ENCODE measurements around the gene AACS. TPM values are rescaled to one million over a fixed set of nuclear protein-coding genes. Genes with fewer than 3 reads are reported as not detected.
A peak's percentile ranks its signal among the peaks of the same experiment; 100 is the strongest.
"Not testable (repeated sequence)": the region's sequence is repeated elsewhere in the genome, so short reads cannot be mapped to it uniquely, and the experiment has no call there.

Gene AACS
- polyA plus RNA-seq, 2 donors: 24.3 to 26.9 TPM

GRCh38 chr12:125028106-125028505 lies 37.1 kb upstream of the AACS start:
- Histone ChIP-seq H3K4me1 (ENCODE audit: control insufficient read depth in 2 of 2, insufficient read depth in 2 of 2, low read length in 1 of 2) (no peaks in the 10 kb centered on the region), H3K36me3 (ENCODE audit: control insufficient read depth in 2 of 2, insufficient read depth in 2 of 2, low read length in 1 of 2) (peaks cover 0 to 3% of the 10 kb centered on the region in 2 donors), H3K27me3 (ENCODE audit: control insufficient read depth in 1 of 2, insufficient read depth in 2 of 2, low read length in 2 of 2) (no peaks in the 10 kb centered on the region), H3K4me3 (ENCODE audit: low read depth in 1 of 2, low read length in 2 of 2) (no peak overlapping the region), H3K27ac (ENCODE audit: low read depth in 2 of 2, low read length in 1 of 2) (no peak overlapping the region), H3K9me3 (ENCODE audit: control insufficient read depth in 2 of 2, insufficient read depth in 1 of 2, low read depth in 1 of 2, low read length in 1 of 2) (no peaks in the 10 kb centered on the region)
- WGBS, 2 donors: 95 to 96% methylated on average over 8 of the region's 8 CpGs

- H3K4me3 ChIP-seq (ENCODE audit: low read depth in 1 of 2, low read length in 2 of 2): no peak overlapping the region
- H3K27me3 ChIP-seq (ENCODE audit: control insufficient read depth in 1 of 2, insufficient read depth in 2 of 2, low read length in 2 of 2): no peaks in the 10 kb centered on the region
- no peaks in the 10 kb centered on the region for H3K9me3 ChIP-seq (ENCODE audit: control insufficient read depth in 2 of 2, insufficient read depth in 1 of 2, low read depth in 1 of 2, low read length in 1 of 2)
- WGBS, 2 donors: 94 to 95% methylated on average over 7 of the region's 7 CpGs
- H3K36me3 ChIP-seq (ENCODE audit: control insufficient read depth in 2 of 2, insufficient read depth in 2 of 2, low read length in 1 of 2): peaks cover 0 to 3% of the 10 kb centered on the region in 2 donors
- no peaks in the 10 kb centered on the region for H3K4me1 ChIP-seq (ENCODE audit: control insufficient read depth in 2 of 2, insufficient read depth in 2 of 2, low read length in 1 of 2)
- H3K27ac ChIP-seq (ENCODE audit: low read depth in 2 of 2, low read length in 1 of 2): no peak overlapping the region
Observed at GRCh38 chr12:125029761-125030358, 35.4 kb upstream of the AACS start.

- 77 to 78% methylated on average over 9 of the region's 9 CpGs for whole genome bisulfite sequencing, 2 donors
- H3K4me1 ChIP-seq (ENCODE audit: control insufficient read depth in 2 of 2, insufficient read depth in 2 of 2, low read length in 1 of 2); H3K9me3 ChIP-seq (ENCODE audit: control insufficient read depth in 2 of 2, insufficient read depth in 1 of 2, low read depth in 1 of 2, low read length in 1 of 2); H3K27me3 ChIP-seq (ENCODE audit: control insufficient read depth in 1 of 2, insufficient read depth in 2 of 2, low read length in 2 of 2); H3K27ac ChIP-seq (ENCODE audit: low read depth in 2 of 2, low read length in 1 of 2); H3K4me3 ChIP-seq (ENCODE audit: low read depth in 1 of 2, low read length in 2 of 2); H3K36me3 ChIP-seq (ENCODE audit: control insufficient read depth in 2 of 2, insufficient read depth in 2 of 2, low read length in 1 of 2): not testable (repeated sequence)
Observed at GRCh38 chr12:125031471-125031870, 33.8 kb upstream of the AACS start.

- Histone ChIP-seq H3K27ac (ENCODE audit: low read depth in 2 of 2, low read length in 1 of 2) (no peak overlapping the region), H3K36me3 (ENCODE audit: control insufficient read depth in 2 of 2, insufficient read depth in 2 of 2, low read length in 1 of 2) (no peaks in the 10 kb centered on the region), H3K27me3 (ENCODE audit: control insufficient read depth in 1 of 2, insufficient read depth in 2 of 2, low read length in 2 of 2) (no peaks in the 10 kb centered on the region), H3K4me3 (ENCODE audit: low read depth in 1 of 2, low read length in 2 of 2) (no peak overlapping the region), H3K4me1 (ENCODE audit: control insufficient read depth in 2 of 2, insufficient read depth in 2 of 2, low read length in 1 of 2) (no peaks in the 10 kb centered on the region), H3K9me3 (ENCODE audit: control insufficient read depth in 2 of 2, insufficient read depth in 1 of 2, low read depth in 1 of 2, low read length in 1 of 2) (no peaks in the 10 kb centered on the region)
- WGBS, 2 donors: 87 to 90% methylated on average over 19 of the region's 19 CpGs
Observed at GRCh38 chr12:125032466-125033152, 32.6 kb upstream of the AACS start.

GRCh38 chr12:125033288-125033687 lies 31.9 kb upstream of the AACS start:
- no peaks in the 10 kb centered on the region for H3K4me1 ChIP-seq (ENCODE audit: control insufficient read depth in 2 of 2, insufficient read depth in 2 of 2, low read length in 1 of 2)
- no peak overlapping the region for H3K4me3 ChIP-seq (ENCODE audit: low read depth in 1 of 2, low read length in 2 of 2)
- no peaks in the 10 kb centered on the region for H3K9me3 ChIP-seq (ENCODE audit: control insufficient read depth in 2 of 2, insufficient read depth in 1 of 2, low read depth in 1 of 2, low read length in 1 of 2)
- no peaks in the 10 kb centered on the region for H3K36me3 ChIP-seq (ENCODE audit: control insufficient read depth in 2 of 2, insufficient read depth in 2 of 2, low read length in 1 of 2)
- no peaks in the 10 kb centered on the region for H3K27me3 ChIP-seq (ENCODE audit: control insufficient read depth in 1 of 2, insufficient read depth in 2 of 2, low read length in 2 of 2)
- WGBS, 2 donors: 90 to 92% methylated on average over 9 of the region's 9 CpGs
- no peak overlapping the region for H3K27ac ChIP-seq (ENCODE audit: low read depth in 2 of 2, low read length in 1 of 2)

- Histone ChIP-seq H3K27me3 (ENCODE audit: control insufficient read depth in 1 of 2, insufficient read depth in 2 of 2, low read length in 2 of 2) (no peaks in the 10 kb centered on the region), H3K36me3 (ENCODE audit: control insufficient read depth in 2 of 2, insufficient read depth in 2 of 2, low read length in 1 of 2) (no peaks in the 10 kb centered on the region), H3K27ac (ENCODE audit: low read depth in 2 of 2, low read length in 1 of 2) (no peak overlapping the region), H3K9me3 (ENCODE audit: control insufficient read depth in 2 of 2, insufficient read depth in 1 of 2, low read depth in 1 of 2, low read length in 1 of 2) (no peaks in the 10 kb centered on the region), H3K4me3 (ENCODE audit: low read depth in 1 of 2, low read length in 2 of 2) (no peak overlapping the region), H3K4me1 (ENCODE audit: control insufficient read depth in 2 of 2, insufficient read depth in 2 of 2, low read length in 1 of 2) (no peaks in the 10 kb centered on the region)
- 63 to 75% methylated on average over 6 of the region's 6 CpGs for WGBS, 2 donors
Observed at GRCh38 chr12:125038976-125039625, 26.1 kb upstream of the AACS start.

- 52 to 55% methylated on average over 15 of the region's 15 CpGs for WGBS, 2 donors
- peak overlapping the region; percentile 50 to 65 for H3K27ac ChIP-seq (ENCODE audit: low read depth in 2 of 2, low read length in 1 of 2)
- no peaks in the 10 kb centered on the region for H3K9me3 ChIP-seq (ENCODE audit: control insufficient read depth in 2 of 2, insufficient read depth in 1 of 2, low read depth in 1 of 2, low read length in 1 of 2)
- no peaks in the 10 kb centered on the region for H3K4me1 ChIP-seq (ENCODE audit: control insufficient read depth in 2 of 2, insufficient read depth in 2 of 2, low read length in 1 of 2)
- peak overlapping the region; percentile 54 to 63 for H3K4me3 ChIP-seq (ENCODE audit: low read depth in 1 of 2, low read length in 2 of 2)
- no peaks in the 10 kb centered on the region for H3K36me3 ChIP-seq (ENCODE audit: control insufficient read depth in 2 of 2, insufficient read depth in 2 of 2, low read length in 1 of 2)
- H3K27me3 ChIP-seq (ENCODE audit: control insufficient read depth in 1 of 2, insufficient read depth in 2 of 2, low read length in 2 of 2): no peaks in the 10 kb centered on the region
Observed at GRCh38 chr12:125049093-125049458, 16.2 kb upstream of the AACS start.

- Histone ChIP-seq H3K27ac (ENCODE audit: low read depth in 2 of 2, low read length in 1 of 2) (no peak overlapping the region), H3K36me3 (ENCODE audit: control insufficient read depth in 2 of 2, insufficient read depth in 2 of 2, low read length in 1 of 2) (no peaks in the 10 kb centered on the region), H3K9me3 (ENCODE audit: control insufficient read depth in 2 of 2, insufficient read depth in 1 of 2, low read depth in 1 of 2, low read length in 1 of 2) (no peaks in the 10 kb centered on the region), H3K4me3 (ENCODE audit: low read depth in 1 of 2, low read length in 2 of 2) (no peak overlapping the region), H3K27me3 (ENCODE audit: control insufficient read depth in 1 of 2, insufficient read depth in 2 of 2, low read length in 2 of 2) (no peaks in the 10 kb centered on the region), H3K4me1 (ENCODE audit: control insufficient read depth in 2 of 2, insufficient read depth in 2 of 2, low read length in 1 of 2) (no peaks in the 10 kb centered on the region)
- WGBS, 2 donors: 84 to 85% methylated on average over 10 of the region's 10 CpGs
Observed at GRCh38 chr12:125050446-125050845, 14.8 kb upstream of the AACS start.

GRCh38 chr12:125050868-125051267 lies 14.4 kb upstream of the AACS start:
- 74 to 77% methylated on average over 3 of the region's 3 CpGs for WGBS, 2 donors
- H3K36me3 ChIP-seq (ENCODE audit: control insufficient read depth in 2 of 2, insufficient read depth in 2 of 2, low read length in 1 of 2): no peaks in the 10 kb centered on the region
- H3K27me3 ChIP-seq (ENCODE audit: control insufficient read depth in 1 of 2, insufficient read depth in 2 of 2, low read length in 2 of 2): no peaks in the 10 kb centered on the region
- H3K27ac ChIP-seq (ENCODE audit: low read depth in 2 of 2, low read length in 1 of 2): no peak overlapping the region
- H3K9me3 ChIP-seq (ENCODE audit: control insufficient read depth in 2 of 2, insufficient read depth in 1 of 2, low read depth in 1 of 2, low read length in 1 of 2): no peaks in the 10 kb centered on the region
- H3K4me3 ChIP-seq (ENCODE audit: low read depth in 1 of 2, low read length in 2 of 2): no peak overlapping the region
- H3K4me1 ChIP-seq (ENCODE audit: control insufficient read depth in 2 of 2, insufficient read depth in 2 of 2, low read length in 1 of 2): no peaks in the 10 kb centered on the region

- H3K4me1 ChIP-seq (ENCODE audit: control insufficient read depth in 2 of 2, insufficient read depth in 2 of 2, low read length in 1 of 2): no peaks in the 10 kb centered on the region
- H3K4me3 ChIP-seq (ENCODE audit: low read depth in 1 of 2, low read length in 2 of 2): no peak overlapping the region
- 61 to 78% methylated on average over 8 of the region's 8 CpGs for WGBS, 2 donors
- H3K27ac ChIP-seq (ENCODE audit: low read depth in 2 of 2, low read length in 1 of 2): no peak overlapping the region
- no peaks in the 10 kb centered on the region for H3K27me3 ChIP-seq (ENCODE audit: control insufficient read depth in 1 of 2, insufficient read depth in 2 of 2, low read length in 2 of 2)
- no peaks in the 10 kb centered on the region for H3K9me3 ChIP-seq (ENCODE audit: control insufficient read depth in 2 of 2, insufficient read depth in 1 of 2, low read depth in 1 of 2, low read length in 1 of 2)
- no peaks in the 10 kb centered on the region for H3K36me3 ChIP-seq (ENCODE audit: control insufficient read depth in 2 of 2, insufficient read depth in 2 of 2, low read length in 1 of 2)
Observed at GRCh38 chr12:125053821-125054220, 11.4 kb upstream of the AACS start.

Data from esophagus (tissue), 2 donors.